ENCODE data around the gene TRIM60.
"Not testable (repeated sequence)": the region's sequence is repeated elsewhere in the genome, so short reads cannot be mapped to it uniquely, and the experiment has no call there.

Gene TRIM60

GRCh38 chr4:165060938-165061337, 29.1 kb downstream of the TRIM60 start:
- Histone ChIP-seq H3K79me2 (ENCODE audit: low read length) (no peaks in the 10 kb centered on the region), H3K9ac (ENCODE audit: low read length) (no peak overlapping the region), H2AFZ (ENCODE audit: low read length) (no peak overlapping the region), H3K9me2 (replicated peaks; ENCODE audit: insufficient read depth, low read length) (no peaks in the 10 kb centered on the region), H3K4me1 (ENCODE audit: low read length) (no peaks in the 10 kb centered on the region), H3K4me3 (ENCODE audit: low read length) (no peak overlapping the region), H4K20me1 (ENCODE audit: insufficient read depth, low read length) (no peaks in the 10 kb centered on the region), H3K9me3 (replicated peaks; ENCODE audit: insufficient read depth, low read length) (no peaks in the 10 kb centered on the region), H3F3A (ENCODE audit: insufficient read depth, low read length) (no peaks in the 10 kb centered on the region), H3K27me3 (replicated peaks; ENCODE audit: insufficient read depth, low read length) (no peaks in the 10 kb centered on the region), H3K4me2 (ENCODE audit: low read depth, low read length) (no peak overlapping the region), H3K27ac (ENCODE audit: low read length) (no peak overlapping the region), H3K36me3 (replicated peaks; ENCODE audit: insufficient read depth, low read length) (no peaks in the 10 kb centered on the region)
- DNase-seq, result no peak
- TF ChIP-seq EZH2 (optimal IDR thresholded peaks at IDR 0.05; ENCODE audit: low read depth, low read length), result no peak
- TF ChIP-seq CTCF (IDR thresholded peaks at IDR 0.05; ENCODE audit: low read length), result peak; percentile 34
- no peak for TF ChIP-seq EZH2phosphoT487 (IDR thresholded peaks at IDR 0.05; ENCODE audit: low read length)

GRCh38 chr4:165070560-165070959, 38.8 kb downstream of the TRIM60 start:
- Histone ChIP-seq H3K27ac (ENCODE audit: low read length) (peak overlapping the region; percentile 6; the same call in 1 of the 2 replicates), H3K79me2 (ENCODE audit: low read length) (no peaks in the 10 kb centered on the region), H3K4me3 (ENCODE audit: low read length) (no peak overlapping the region), H2AFZ (ENCODE audit: low read length) (peak overlapping the region; percentile 26; the same call in 1 of the 2 replicates), H3K9me3 (replicated peaks; ENCODE audit: insufficient read depth, low read length) (no peaks in the 10 kb centered on the region), H3K4me2 (ENCODE audit: low read depth, low read length) (peak overlapping the region; percentile 14), H4K20me1 (ENCODE audit: insufficient read depth, low read length) (no peaks in the 10 kb centered on the region), H3K27me3 (replicated peaks; ENCODE audit: insufficient read depth, low read length) (no peaks in the 10 kb centered on the region), H3F3A (ENCODE audit: insufficient read depth, low read length) (no peaks in the 10 kb centered on the region), H3K36me3 (replicated peaks; ENCODE audit: insufficient read depth, low read length) (no peaks in the 10 kb centered on the region), H3K9me2 (replicated peaks; ENCODE audit: insufficient read depth, low read length) (no peaks in the 10 kb centered on the region), H3K9ac (ENCODE audit: low read length) (no peak overlapping the region), H3K4me1 (ENCODE audit: low read length) (0 out of 2 replicates have a peak, but pooled peaks cover 11% of the 10 kb centered on the region)
- no peak for TF ChIP-seq CTCF (IDR thresholded peaks at IDR 0.05; ENCODE audit: low read length)
- TF ChIP-seq EZH2phosphoT487 (IDR thresholded peaks at IDR 0.05; ENCODE audit: low read length), result no peak
- peak; percentile 60 for DNase-seq

- H3K27ac ChIP-seq (ENCODE audit: low read length); H3K4me3 ChIP-seq (ENCODE audit: low read length); H3K9me3 ChIP-seq (replicated peaks; ENCODE audit: insufficient read depth, low read length); H3K4me2 ChIP-seq (ENCODE audit: low read depth, low read length); H4K20me1 ChIP-seq (ENCODE audit: insufficient read depth, low read length); H3K36me3 ChIP-seq (replicated peaks; ENCODE audit: insufficient read depth, low read length); H3K79me2 ChIP-seq (ENCODE audit: low read length); H3K27me3 ChIP-seq (replicated peaks; ENCODE audit: insufficient read depth, low read length); H3K9me2 ChIP-seq (replicated peaks; ENCODE audit: insufficient read depth, low read length); H3K9ac ChIP-seq (ENCODE audit: low read length); H3F3A ChIP-seq (ENCODE audit: insufficient read depth, low read length); H2AFZ ChIP-seq (ENCODE audit: low read length); DNase-seq: not testable (repeated sequence)
- H3K4me1 ChIP-seq (ENCODE audit: low read length), result peaks cover 18% of the 10 kb centered on the region
Measured at GRCh38 chr4:165073346-165073745, 41.5 kb downstream of the TRIM60 start.

DNA sequence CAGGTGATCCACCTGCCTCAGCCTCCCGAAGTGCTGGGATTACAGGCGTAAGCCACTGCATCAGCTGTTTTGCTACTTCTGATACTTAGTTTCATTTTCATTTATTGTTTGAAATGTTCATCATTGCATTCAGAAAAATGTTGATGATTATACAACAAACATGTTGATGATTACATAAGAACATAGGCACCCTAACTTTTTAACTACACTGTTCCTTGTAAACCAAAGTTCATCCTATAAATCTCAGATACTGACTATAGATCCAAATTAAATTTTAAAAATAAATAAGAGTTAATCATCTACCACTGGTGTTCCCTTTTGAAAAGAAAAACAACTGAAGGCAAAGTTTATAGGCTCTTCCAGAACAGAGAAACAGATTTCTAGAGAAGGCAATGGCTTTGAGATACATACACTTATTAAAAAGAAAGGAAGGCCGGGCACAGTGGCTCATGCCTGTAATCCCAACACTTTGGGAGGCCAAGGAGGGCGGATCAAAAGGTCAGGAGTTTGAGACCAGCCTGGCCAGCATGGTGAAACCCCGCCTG, 45.3 kb downstream of the TRIM60 start:
- Histone ChIP-seq H2AFZ (ENCODE audit: low read length) (no peak overlapping the region), H3K9ac (ENCODE audit: low read length) (no peak overlapping the region), H3K27me3 (replicated peaks; ENCODE audit: insufficient read depth, low read length) (no peaks in the 10 kb centered on the region), H3K79me2 (ENCODE audit: low read length) (no peaks in the 10 kb centered on the region), H3K9me2 (replicated peaks; ENCODE audit: insufficient read depth, low read length) (no peaks in the 10 kb centered on the region), H3K36me3 (replicated peaks; ENCODE audit: insufficient read depth, low read length) (no peaks in the 10 kb centered on the region), H4K20me1 (ENCODE audit: insufficient read depth, low read length) (no peaks in the 10 kb centered on the region), H3K4me1 (ENCODE audit: low read length) (peaks cover 21% of the 10 kb centered on the region), H3K27ac (ENCODE audit: low read length) (no peak overlapping the region), H3F3A (ENCODE audit: insufficient read depth, low read length) (peaks cover 11% of the 10 kb centered on the region; the same call in 1 of the 2 replicates), H3K4me2 (ENCODE audit: low read depth, low read length) (no peak overlapping the region), H3K4me3 (ENCODE audit: low read length) (no peak overlapping the region), H3K9me3 (replicated peaks; ENCODE audit: insufficient read depth, low read length) (no peaks in the 10 kb centered on the region)
- DNase-seq, result peak; percentile 44
- no peak for TF ChIP-seq EZH2phosphoT487 (IDR thresholded peaks at IDR 0.05; ENCODE audit: low read length)
- TF ChIP-seq EZH2 (optimal IDR thresholded peaks at IDR 0.05; ENCODE audit: low read depth, low read length), result no peak
- no peak for TF ChIP-seq CTCF (IDR thresholded peaks at IDR 0.05; ENCODE audit: low read length)
